ENCODE data around the gene GIPC2. TPM values are rescaled to one million over a fixed set of nuclear protein-coding genes. Genes with fewer than 3 reads are reported as not detected.

GIPC2 gene
- total RNA-seq, 1 experiment from 2014 or later: 0.26 TPM

- in situ Hi-C loops (cut with HindIII; ENCODE audit: low pct_unique_long_range_greater_than_20kb, low sequenced_read_pairs) (no loop called here), intact Hi-C loops (cut with micrococcal nuclease; ENCODE audit: unreplicated experiment) (no loop called here)
- Histone ChIP-seq H3K36me3 (ENCODE audit: control insufficient read depth, insufficient read depth, low read length) (no peaks in the 10 kb centered on the region), H3K9me3 (ENCODE audit: control insufficient read depth, insufficient read depth, low read depth, low read length) (no peaks in the 10 kb centered on the region), H3K27ac (ENCODE audit: low read length) (no peak overlapping the region), H3K27me3 (ENCODE audit: control insufficient read depth, insufficient read depth, low read length) (no peaks in the 10 kb centered on the region), H3K4me1 (ENCODE audit: control insufficient read depth, insufficient read depth, low read length) (no peaks in the 10 kb centered on the region), H3K4me3 (ENCODE audit: low read depth in 2 of 2, low read length in 2 of 2) (no peak overlapping the region)
- ATAC-seq: no peak
- BruUV-seq (replicated peaks): no TSS peak
- POLR2A ChIA-PET: no interaction called here
- TF ChIP-seq, protein P1, sequence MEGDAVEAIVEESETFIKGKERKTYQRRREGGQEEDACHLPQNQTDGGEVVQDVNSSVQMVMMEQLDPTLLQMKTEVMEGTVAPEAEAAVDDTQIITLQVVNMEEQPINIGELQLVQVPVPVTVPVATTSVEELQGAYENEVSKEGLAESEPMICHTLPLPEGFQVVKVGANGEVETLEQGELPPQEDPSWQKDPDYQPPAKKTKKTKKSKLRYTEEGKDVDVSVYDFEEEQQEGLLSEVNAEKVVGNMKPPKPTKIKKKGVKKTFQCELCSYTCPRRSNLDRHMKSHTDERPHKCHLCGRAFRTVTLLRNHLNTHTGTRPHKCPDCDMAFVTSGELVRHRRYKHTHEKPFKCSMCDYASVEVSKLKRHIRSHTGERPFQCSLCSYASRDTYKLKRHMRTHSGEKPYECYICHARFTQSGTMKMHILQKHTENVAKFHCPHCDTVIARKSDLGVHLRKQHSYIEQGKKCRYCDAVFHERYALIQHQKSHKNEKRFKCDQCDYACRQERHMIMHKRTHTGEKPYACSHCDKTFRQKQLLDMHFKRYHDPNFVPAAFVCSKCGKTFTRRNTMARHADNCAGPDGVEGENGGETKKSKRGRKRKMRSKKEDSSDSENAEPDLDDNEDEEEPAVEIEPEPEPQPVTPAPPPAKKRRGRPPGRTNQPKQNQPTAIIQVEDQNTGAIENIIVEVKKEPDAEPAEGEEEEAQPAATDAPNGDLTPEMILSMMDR (IDR thresholded peaks at IDR 0.05): no peak
- no peak for TF ChIP-seq TCF7L2 (IDR thresholded peaks at IDR 0.05; ENCODE audit: low read depth, low read length)
- no peak for TF ChIP-seq POLR2AphosphoS5 (IDR thresholded peaks at IDR 0.05; ENCODE audit: low read depth, low read length)
- TF ChIP-seq SIN3A (IDR thresholded peaks at IDR 0.05; ENCODE audit: borderline replicate concordance, insufficient read depth, low read depth, low read length): no peak
- TF ChIP-seq REST (IDR thresholded peaks at IDR 0.05; ENCODE audit: insufficient read depth in 1 of 2, low read depth in 2 of 2, low read length in 1 of 2): no peak
- CTCF ChIA-PET: no interaction called here
- no peak for DNase-seq (ENCODE audit: low read depth, low spot score)
These were observed 40.9 kb downstream of the GIPC2 start for GRCh38 chr1:78086697-78087096.

- no peaks in the 10 kb centered on the region for H3K36me3 ChIP-seq (ENCODE audit: control insufficient read depth, insufficient read depth, low read length)
- BruUV-seq (replicated peaks): no TSS peak
- TF ChIP-seq, protein P1 (IDR thresholded peaks at IDR 0.05): no peak
- TF ChIP-seq POLR2AphosphoS5 (IDR thresholded peaks at IDR 0.05; ENCODE audit: low read depth, low read length) (no peak), SIN3A (IDR thresholded peaks at IDR 0.05; ENCODE audit: borderline replicate concordance, insufficient read depth, low read depth, low read length) (no peak)
- no peak overlapping the region for H3K4me3 ChIP-seq (ENCODE audit: low read depth in 2 of 2, low read length in 2 of 2)
- peaks cover 2% of the 10 kb centered on the region; the same call in 1 of the 2 replicates for H3K4me1 ChIP-seq (ENCODE audit: control insufficient read depth, insufficient read depth, low read length)
- intact Hi-C loops (cut with micrococcal nuclease; ENCODE audit: unreplicated experiment): no loop called here
- no peaks in the 10 kb centered on the region for H3K27me3 ChIP-seq (ENCODE audit: control insufficient read depth, insufficient read depth, low read length)
- DNase-seq (ENCODE audit: low read depth, low spot score) (no peak), ATAC-seq (no peak)
- in situ Hi-C loops (cut with HindIII; ENCODE audit: low pct_unique_long_range_greater_than_20kb, low sequenced_read_pairs): no loop called here
- ChIA-PET CTCF (no interaction called here), POLR2A (no interaction called here)
- no peak overlapping the region for H3K27ac ChIP-seq (ENCODE audit: low read length)
- H3K9me3 ChIP-seq (ENCODE audit: control insufficient read depth, insufficient read depth, low read depth, low read length): no peaks in the 10 kb centered on the region
These were observed 42.2 kb downstream of the GIPC2 start for GRCh38 chr1:78088015-78088414.

Data from Panc1 (cell line).